ENCODE data around the gene RAET1G. TPM values are rescaled to one million over a fixed set of nuclear protein-coding genes. Genes with fewer than 3 reads are reported as not detected.

The RAET1G gene
- total and polyA plus RNA-seq, 2 donors (not counting 3 experiments of a cell fraction or from before 2014, with no cell fraction given), result 1.6 to 2.1 TPM

GRCh38 chr6:149931501-149931900 lies 8.6 kb upstream of the RAET1G start:
- CTCF ChIA-PET, result interaction anchor here (2.6 kb wide), 1 partner anchor 85 kb away, joined by 14 read pairs; no protein-coding TSS in a partner anchor
- H3K27ac ChIP-seq (ENCODE audit: insufficient read depth, low read depth, low read length), result no peak overlapping the region
- peaks cover 48 to 55% of the 10 kb centered on the region in 2 experiments for H3K27me3 ChIP-seq (ENCODE audit: control insufficient read depth in 2 of 2, insufficient read depth in 2 of 2, low read length in 2 of 2)
- dilution Hi-C loops (cut with MboI; ENCODE audit: extremely low pct_ligation_motif_present, low sequenced_read_pairs) (no loop called here), intact Hi-C loops (cut with micrococcal nuclease) (no loop called here)
- no peaks in the 10 kb centered on the region for H3K9me1 ChIP-seq (replicated peaks; ENCODE audit: control insufficient read depth, extremely low read depth, insufficient read depth, low read length)
- POLR2A ChIA-PET, result no interaction called here
- H3K4me2 ChIP-seq (ENCODE audit: insufficient read depth, low read length), result no peak overlapping the region
- H3K4me1 ChIP-seq (ENCODE audit: control insufficient read depth, extremely low read depth, insufficient read depth, low read length), result no peaks in the 10 kb centered on the region
- BruUV-seq (replicated peaks), result no TSS peak
- no peaks in the 10 kb centered on the region for H4K20me1 ChIP-seq (replicated peaks; ENCODE audit: control insufficient read depth, extremely low read depth, insufficient read depth, low read length)
- no peaks in the 10 kb centered on the region for H3K79me2 ChIP-seq (ENCODE audit: control insufficient read depth, insufficient read depth, low read length)
- TF ChIP-seq MYC (IDR thresholded peaks at IDR 0.05; ENCODE audit: low read depth, low read length), result no peak
- TF ChIP-seq POLR2AphosphoS5 (IDR thresholded peaks at IDR 0.05; ENCODE audit: insufficient read depth, low read depth, low read length), result no peak
- no peak for TF ChIP-seq FOS (IDR thresholded peaks at IDR 0.05; ENCODE audit: borderline replicate concordance, insufficient read depth, low read length)
- no peak for TF ChIP-seq MAX (IDR thresholded peaks at IDR 0.05; ENCODE audit: insufficient read depth, insufficient read length)
- TF ChIP-seq CTCF (IDR thresholded peaks at IDR 0.05; ENCODE audit: extremely low read depth in 1 of 2, insufficient read depth in 1 of 2, low read depth in 1 of 2, low read length in 2 of 2), result no peak
- TF ChIP-seq POLR2A (IDR thresholded peaks at IDR 0.05; ENCODE audit: low read depth, low read length), result no peak
- no peak for FAIRE-seq
- no peaks in the 10 kb centered on the region for H3K9me3 ChIP-seq (replicated peaks; ENCODE audit: control insufficient read depth, insufficient read depth, low read length)
- H3K9ac ChIP-seq (replicated peaks; ENCODE audit: extremely low read depth, insufficient read depth, low read length), result no peak overlapping the region
- no peaks in the 10 kb centered on the region for H3K36me3 ChIP-seq (ENCODE audit: control insufficient read depth in 2 of 2, extremely low read depth in 1 of 2, insufficient read depth in 2 of 2, low read length in 2 of 2)
- DNase-seq (ENCODE audit: low read depth, low spot score), result no peak
- H2AFZ ChIP-seq (ENCODE audit: low read depth, low read length), result no peak overlapping the region
- H3K4me3 ChIP-seq (replicated peaks in 1 of 3; ENCODE audit: insufficient read depth in 1 of 3, low read depth in 1 of 3, low read length in 3 of 3), result no peak overlapping the region

Data from endothelial cell of umbilical vein (primary cell).